ENCODE data around the gene PLEK. TPM values are rescaled to one million over a fixed set of nuclear protein-coding genes. Genes with fewer than 3 reads are reported as not detected.

The PLEK gene
- total and polyA plus RNA-seq, 10 of the 15 experiments (the other 5 are each of a cell fraction or from before 2014, with no cell fraction given) = 229 to 804 (median 362) TPM

- TF ChIP-seq ZNF384 (IDR thresholded peaks at IDR 0.05; ENCODE audit: borderline replicate concordance, low read depth, low read length) (peak; percentile 75), DPF2 (IDR thresholded peaks at IDR 0.05) (peak; percentile 55; the same call in 1 of the 2 replicates), CREB1 (IDR thresholded peaks at IDR 0.05; ENCODE audit: low read depth) (no peak), ZNF24 (IDR thresholded peaks at IDR 0.05) (no peak), EED (IDR thresholded peaks at IDR 0.05; ENCODE audit: low read depth) (peak; percentile 83), POLR2A (IDR thresholded peaks at IDR 0.05; ENCODE audit: low read depth, low read length) (no peak), BRCA1 (IDR thresholded peaks at IDR 0.05; ENCODE audit: low read depth, low read length) (no peak), ESRRA (IDR thresholded peaks at IDR 0.05; ENCODE audit: low read length) (no peak), ATF2 (IDR thresholded peaks at IDR 0.05; ENCODE audit: low read length) (peak; percentile 89), TCF12 (IDR thresholded peaks at IDR 0.05; ENCODE audit: low read depth, low read length) (no peak), IKZF2 (IDR thresholded peaks at IDR 0.05) (peak; percentile 82 to 85), RELB (IDR thresholded peaks at IDR 0.05; ENCODE audit: low read depth) (peak; percentile 75), SMC3 (IDR thresholded peaks at IDR 0.05; ENCODE audit: borderline replicate concordance, low read length) (no peak), MEF2A (IDR thresholded peaks at IDR 0.05; ENCODE audit: insufficient read depth, low read depth, low read length) (peak; percentile 81), ASH2L (IDR thresholded peaks at IDR 0.05; ENCODE audit: borderline replicate concordance, low read depth) (no peak), TBL1XR1 (IDR thresholded peaks at IDR 0.05; ENCODE audit: low read depth, low read length) (no peak), ZNF207 (IDR thresholded peaks at IDR 0.05; ENCODE audit: borderline replicate concordance) (no peak), JUND (IDR thresholded peaks at IDR 0.05; ENCODE audit: low read depth, low read length) (0 out of 2 replicates have a peak, but pooled peaks have one; percentile 13), MYB (IDR thresholded peaks at IDR 0.05; ENCODE audit: borderline replicate concordance, low read depth, low read length) (no peak)
- TF ChIP-seq, protein P1, sequence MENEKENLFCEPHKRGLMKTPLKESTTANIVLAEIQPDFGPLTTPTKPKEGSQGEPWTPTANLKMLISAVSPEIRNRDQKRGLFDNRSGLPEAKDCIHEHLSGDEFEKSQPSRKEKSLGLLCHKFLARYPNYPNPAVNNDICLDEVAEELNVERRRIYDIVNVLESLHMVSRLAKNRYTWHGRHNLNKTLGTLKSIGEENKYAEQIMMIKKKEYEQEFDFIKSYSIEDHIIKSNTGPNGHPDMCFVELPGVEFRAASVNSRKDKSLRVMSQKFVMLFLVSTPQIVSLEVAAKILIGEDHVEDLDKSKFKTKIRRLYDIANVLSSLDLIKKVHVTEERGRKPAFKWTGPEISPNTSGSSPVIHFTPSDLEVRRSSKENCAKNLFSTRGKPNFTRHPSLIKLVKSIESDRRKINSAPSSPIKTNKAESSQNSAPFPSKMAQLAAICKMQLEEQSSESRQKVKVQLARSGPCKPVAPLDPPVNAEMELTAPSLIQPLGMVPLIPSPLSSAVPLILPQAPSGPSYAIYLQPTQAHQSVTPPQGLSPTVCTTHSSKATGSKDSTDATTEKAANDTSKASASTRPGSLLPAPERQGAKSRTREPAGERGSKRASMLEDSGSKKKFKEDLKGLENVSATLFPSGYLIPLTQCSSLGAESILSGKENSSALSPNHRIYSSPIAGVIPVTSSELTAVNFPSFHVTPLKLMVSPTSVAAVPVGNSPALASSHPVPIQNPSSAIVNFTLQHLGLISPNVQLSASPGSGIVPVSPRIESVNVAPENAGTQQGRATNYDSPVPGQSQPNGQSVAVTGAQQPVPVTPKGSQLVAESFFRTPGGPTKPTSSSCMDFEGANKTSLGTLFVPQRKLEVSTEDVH (IDR thresholded peaks at IDR 0.05; ENCODE audit: low read depth, partially characterized antibody) = no peak
- TF ChIP-seq, protein P2, sequence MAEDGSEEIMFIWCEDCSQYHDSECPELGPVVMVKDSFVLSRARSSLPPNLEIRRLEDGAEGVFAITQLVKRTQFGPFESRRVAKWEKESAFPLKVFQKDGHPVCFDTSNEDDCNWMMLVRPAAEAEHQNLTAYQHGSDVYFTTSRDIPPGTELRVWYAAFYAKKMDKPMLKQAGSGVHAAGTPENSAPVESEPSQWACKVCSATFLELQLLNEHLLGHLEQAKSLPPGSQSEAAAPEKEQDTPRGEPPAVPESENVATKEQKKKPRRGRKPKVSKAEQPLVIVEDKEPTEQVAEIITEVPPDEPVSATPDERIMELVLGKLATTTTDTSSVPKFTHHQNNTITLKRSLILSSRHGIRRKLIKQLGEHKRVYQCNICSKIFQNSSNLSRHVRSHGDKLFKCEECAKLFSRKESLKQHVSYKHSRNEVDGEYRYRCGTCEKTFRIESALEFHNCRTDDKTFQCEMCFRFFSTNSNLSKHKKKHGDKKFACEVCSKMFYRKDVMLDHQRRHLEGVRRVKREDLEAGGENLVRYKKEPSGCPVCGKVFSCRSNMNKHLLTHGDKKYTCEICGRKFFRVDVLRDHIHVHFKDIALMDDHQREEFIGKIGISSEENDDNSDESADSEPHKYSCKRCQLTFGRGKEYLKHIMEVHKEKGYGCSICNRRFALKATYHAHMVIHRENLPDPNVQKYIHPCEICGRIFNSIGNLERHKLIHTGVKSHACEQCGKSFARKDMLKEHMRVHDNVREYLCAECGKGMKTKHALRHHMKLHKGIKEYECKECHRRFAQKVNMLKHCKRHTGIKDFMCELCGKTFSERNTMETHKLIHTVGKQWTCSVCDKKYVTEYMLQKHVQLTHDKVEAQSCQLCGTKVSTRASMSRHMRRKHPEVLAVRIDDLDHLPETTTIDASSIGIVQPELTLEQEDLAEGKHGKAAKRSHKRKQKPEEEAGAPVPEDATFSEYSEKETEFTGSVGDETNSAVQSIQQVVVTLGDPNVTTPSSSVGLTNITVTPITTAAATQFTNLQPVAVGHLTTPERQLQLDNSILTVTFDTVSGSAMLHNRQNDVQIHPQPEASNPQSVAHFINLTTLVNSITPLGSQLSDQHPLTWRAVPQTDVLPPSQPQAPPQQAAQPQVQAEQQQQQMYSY (CRISPR knock-in tag; IDR thresholded peaks at IDR 0.05) = no peak
Measured at GRCh38 chr2:68371581-68371980, 6.5 kb downstream of the PLEK start (continued).

All from GM12878 (cell line).